Stimulated activated CD4-positive, alpha-beta T cell treated with anti-CD3 and anti-CD28 coated beads, Interleukin-12 subunit alpha, Interleukin-12 subunit beta, amount 100 ng/mL, for 48 hours (primary cell): ENCODE data around the gene GABBR2.

Source experiments
- DNase-seq, 3 donors: peaks; one replicate each; pipeline ENCODE4 v3.0.0-alpha.2; 2020; ENCODE audit warnings: low read depth in 2 of 3, low spot score in 1 of 3

Gene GABBR2

GRCh38 chr9:98356953-98357690 lies 351.6 kb downstream of the GABBR2 start:
- DNase-seq: no peak

DNA sequence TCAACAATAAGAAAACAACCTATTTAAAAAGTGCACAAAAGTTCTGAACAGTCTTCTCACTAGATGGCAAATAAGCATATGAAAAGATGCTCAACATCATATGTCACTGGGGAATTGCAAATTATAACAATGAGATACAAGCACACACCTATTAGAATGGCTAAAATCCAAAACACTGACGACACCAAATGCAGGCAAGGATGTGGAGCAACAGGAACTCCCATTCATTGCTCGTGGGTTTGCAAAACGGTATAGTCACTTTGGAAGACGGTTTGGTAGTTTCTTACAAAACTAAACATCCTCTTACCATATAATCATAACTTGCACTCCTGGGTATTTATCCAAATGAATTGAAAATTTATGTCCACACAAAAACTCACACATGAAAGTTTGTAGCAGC lies 352.4 kb downstream of the GABBR2 start:
- DNase-seq: no peak

DNA sequence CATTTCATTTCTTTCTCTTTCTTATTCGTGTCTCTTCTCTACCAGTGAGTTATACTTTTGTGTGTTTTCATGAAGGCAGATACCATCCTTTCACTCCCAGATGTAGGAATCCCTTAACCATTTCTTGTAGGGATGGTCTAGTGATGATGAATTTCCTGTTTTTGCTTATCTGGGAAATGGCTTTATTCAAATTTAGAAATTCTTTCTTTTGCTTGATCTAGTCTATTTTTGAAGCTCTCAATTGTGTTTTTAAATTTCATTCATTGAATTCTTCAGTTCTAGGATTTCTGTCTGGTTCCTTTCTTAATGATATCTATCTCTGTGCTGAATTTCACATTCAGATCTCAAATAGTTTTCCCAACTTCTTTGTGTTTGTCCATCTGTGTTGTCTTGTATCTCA lies 357.4 kb downstream of the GABBR2 start:
- no peak for DNase-seq

- DNase-seq: no peak
Observed at GRCh38 chr9:98347642-98348041, 361.1 kb downstream of the GABBR2 start.

GRCh38 chr9:98345011-98345410 lies 363.7 kb downstream of the GABBR2 start:
- no peak for DNase-seq

GRCh38 chr9:98344581-98344980 lies 364.2 kb downstream of the GABBR2 start:
- DNase-seq: no peak

DNA sequence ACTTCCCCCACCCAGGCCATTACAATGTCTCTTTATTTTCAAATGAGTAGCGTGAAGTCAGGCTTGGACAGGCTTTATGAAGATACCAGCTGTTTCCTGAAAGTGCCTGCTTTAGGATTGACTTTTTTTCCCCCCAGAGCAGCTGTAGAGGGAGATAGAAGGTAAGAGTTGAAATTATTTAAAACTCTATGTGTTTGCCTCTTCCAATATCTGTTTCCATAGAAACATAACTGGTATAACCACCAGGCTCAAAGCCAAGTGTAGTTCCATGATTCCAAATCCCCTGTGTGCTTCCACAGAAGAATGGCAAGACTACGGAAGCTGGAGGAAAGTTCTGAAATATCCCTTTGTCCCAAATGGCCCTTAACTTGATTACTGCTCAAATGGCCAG lies 365.9 kb downstream of the GABBR2 start:
- DNase-seq: no peak

- DNase-seq: no peak
Observed at GRCh38 chr9:98342098-98342819, 366.5 kb downstream of the GABBR2 start.

DNA sequence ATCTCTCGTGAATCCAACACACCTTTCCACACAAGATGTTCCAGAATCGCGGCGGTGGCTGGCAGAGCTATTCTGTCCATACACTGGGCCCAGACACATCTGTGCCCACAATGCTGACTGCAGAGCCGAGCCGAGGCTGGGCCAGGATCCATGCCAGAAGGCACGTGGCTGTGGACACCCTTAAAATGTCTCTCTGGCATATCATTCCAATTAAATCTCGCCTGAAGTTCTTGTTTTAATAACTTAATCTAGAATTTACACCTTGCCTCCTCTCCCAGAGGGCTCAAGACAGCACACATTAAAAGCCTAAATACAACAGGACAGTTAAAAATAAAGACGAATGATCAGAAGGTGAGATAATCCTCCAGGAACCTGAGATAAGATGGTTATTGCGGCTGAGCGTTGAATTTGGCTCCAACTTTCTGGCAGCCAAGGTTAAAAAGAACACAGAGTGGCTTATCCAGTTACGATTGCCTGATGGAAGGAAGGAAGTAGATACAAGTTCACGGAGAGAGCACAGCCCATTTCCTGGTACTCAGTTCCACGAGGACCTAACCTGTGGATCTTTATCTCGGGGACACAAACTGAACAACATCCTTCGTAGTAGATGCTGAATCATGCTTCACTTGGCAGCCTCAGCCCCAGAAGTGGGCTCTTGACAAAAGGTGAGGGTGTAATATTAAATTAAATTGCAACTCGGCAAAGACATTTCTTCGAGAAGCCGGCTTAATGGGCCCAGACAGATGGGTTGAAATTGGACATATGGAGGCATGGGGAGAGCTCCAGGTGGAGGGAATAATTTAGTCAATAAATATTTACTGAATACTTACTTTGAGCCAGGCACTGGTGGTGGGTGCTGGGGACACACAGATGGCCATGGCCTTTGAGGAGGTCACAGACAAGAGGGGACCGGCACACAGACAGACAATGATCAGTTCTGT lies 367.3 kb downstream of the GABBR2 start:
- DNase-seq: no peak

DNA sequence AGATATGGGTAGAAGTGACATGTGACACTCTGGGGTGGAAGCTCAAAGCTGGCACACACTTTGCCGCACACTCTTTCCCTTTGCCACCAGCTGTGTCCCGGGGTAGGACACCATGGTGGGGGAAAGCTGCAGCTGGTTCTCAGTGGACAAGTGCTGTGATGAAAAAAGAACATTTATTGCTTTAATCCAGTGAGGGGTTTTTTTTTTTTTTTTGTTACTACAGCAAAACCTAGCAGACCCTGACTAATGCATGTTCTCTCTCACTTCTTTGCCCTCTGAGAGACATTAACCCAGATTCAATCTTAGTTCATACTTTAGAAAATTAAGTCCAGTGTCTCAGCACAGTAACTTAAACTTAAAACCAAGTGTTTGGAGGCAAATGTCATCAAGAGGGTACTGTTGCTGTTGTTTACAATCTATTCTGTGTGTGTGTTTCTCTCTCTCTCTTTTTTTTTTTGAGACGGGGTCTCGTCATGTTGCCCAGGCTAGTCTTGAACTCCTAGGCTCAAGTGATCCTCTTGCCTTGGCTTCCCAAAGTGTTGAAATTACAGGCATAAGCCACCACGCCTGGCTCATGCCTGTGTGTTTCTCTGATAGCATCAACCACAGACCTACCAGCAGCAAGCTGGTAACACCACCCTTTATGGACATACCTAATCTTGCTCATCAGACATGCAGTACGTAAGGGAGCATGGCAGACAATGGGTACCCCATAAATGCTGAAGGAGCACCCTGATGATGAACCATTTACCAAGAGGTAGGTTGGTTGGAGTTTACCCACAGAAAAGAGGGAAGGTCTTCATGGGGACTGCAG lies 368.5 kb downstream of the GABBR2 start:
- DNase-seq: no peak

GRCh38 chr9:98335661-98336060 lies 373.1 kb downstream of the GABBR2 start:
- DNase-seq: no peak

- no peak for DNase-seq
Observed at GRCh38 chr9:98334796-98335195, 373.9 kb downstream of the GABBR2 start.

GRCh38 chr9:98333703-98334582 lies 374.8 kb downstream of the GABBR2 start:
- DNase-seq: no peak

DNA sequence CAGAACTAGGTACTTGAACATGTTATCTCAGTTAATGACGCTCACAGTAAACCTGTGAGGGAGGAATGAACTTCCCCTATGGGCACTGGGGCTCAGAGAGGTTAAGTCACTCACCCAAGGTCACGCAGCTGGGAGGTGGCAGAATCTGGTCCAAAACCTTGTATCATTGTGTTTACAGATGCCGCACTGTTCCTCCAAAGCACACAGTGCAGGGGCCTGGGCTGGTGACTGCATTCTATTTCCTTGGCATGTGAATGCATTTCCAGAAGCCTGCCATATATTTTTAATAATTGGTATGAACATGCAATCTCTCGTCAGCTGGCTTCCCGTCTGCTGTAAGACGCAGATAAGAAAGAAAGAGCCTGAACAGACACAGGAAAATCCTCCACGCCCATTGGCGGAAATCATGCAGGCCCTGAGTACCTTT lies 376.3 kb downstream of the GABBR2 start:
- no peak for DNase-seq

DNA sequence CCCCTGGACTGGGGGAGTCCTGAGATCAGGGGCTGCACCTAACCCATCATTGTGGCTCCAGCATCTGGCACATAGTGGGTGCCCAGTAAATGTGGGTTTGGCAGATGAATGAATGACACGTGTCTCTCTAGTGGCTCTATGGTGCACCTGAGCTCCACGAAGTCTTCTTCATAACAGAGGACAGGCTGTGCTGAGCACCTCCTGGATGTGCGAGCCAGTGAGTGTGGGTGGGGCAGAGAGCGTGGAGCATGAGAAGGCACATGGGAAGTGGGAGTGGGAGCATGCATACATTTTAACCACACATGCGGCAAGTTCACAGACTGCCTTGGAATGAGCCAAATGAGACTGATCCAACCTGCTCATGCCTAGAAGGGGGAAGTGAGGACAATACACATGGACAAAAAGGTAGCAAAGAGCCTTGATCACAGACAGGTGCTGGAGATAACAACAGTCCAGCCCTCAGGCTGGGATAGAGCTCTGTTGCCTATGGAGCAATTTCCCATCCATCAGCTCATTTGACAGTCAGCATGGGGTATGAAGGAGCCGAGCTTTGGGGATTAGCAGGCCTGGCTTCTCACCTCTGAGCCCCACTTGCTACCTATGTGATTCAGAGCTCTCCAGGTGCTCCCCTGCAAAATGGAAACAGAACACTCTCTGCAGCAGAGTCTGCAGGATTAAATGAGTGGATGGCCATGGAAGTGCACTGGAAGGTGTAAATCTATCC lies 377.0 kb downstream of the GABBR2 start:
- no peak for DNase-seq

DNA sequence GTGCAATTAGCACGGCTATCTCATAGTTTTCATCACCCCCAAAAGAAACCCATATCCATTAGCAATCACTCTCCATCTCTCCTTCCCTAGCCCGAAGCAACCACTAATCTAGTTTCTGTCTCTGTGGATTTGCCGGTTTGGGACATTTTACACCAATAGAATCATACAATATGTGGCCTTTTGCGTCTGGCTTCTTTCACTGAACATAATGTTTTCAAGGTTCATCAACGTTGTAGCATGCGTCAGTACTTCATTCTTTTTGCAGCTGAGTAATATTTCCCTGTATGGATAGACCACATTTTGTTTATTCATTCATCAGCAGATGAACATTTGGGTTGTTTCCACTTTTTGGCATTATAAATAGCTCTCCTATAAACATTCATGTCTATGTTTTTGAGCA lies 377.9 kb downstream of the GABBR2 start:
- DNase-seq: no peak

DNA sequence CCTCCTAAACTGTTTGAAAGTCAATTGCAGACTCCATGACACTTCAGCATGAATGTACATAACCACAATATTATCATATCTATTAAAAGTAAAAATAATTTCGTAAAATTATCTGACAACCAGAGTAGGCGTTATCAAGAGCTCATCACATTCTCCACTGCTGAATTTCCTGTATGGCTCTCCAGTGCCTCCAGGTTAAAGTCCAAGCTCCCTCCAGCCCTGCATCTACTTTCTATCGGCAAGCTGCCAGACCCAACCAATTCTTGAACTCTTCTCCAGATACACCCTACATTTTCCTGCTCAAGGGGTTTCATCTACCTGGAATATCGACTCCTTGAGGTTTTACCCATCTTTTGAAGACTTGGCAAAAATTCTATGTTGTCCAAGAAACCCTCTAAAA lies 378.8 kb downstream of the GABBR2 start:
- no peak for DNase-seq

DNA sequence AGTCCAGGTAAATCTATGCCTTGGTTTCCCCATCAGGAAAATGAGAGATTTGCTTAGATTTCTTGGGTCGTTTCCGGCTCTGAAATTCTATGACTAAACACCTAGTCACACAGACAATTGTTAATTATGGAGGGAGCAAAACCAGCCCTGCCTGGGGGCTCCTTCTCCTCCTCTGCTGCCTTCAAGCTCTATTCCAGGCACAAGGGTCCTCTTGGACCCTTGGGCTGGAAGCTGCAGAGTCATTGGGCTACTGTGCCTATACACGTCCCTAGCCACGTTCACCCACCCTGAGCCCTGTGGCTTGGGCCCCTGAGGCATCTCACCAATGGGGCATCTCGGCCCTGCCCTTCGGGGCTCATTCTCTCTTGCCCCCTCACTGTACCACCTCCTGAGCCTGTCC lies 379.5 kb downstream of the GABBR2 start:
- no peak for DNase-seq

GRCh38 chr9:98328770-98329169 lies 380.0 kb downstream of the GABBR2 start:
- DNase-seq: no peak
